Measurements from ENCODE around the gene ACTN3. TPM values are rescaled to one million over a fixed set of nuclear protein-coding genes. Genes with fewer than 3 reads are reported as not detected.

The ACTN3 gene
- total and polyA plus RNA-seq, 2 of the 4 experiments (the other 2 are of a cell fraction): under 0.01 to 0.05 TPM

DNA sequence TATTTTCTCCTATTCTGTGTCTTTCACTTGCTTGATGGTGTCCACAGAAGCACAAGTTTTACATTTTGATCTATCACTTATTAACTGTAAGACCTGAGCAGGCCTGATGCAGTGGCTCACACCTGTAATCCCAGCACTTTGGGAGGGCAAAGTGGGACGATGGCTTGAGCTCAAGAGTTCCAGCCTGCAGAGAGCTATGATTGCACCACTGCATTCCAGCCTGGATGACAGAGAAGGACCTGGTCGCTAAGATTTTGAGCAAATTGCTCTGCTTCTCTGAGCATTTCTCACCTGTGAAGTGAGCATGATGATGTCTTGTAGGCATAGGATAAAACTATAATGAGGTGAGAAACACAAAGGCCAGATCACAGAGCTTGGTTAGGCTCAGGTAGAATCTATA, 39.4 kb downstream of the ACTN3 start:
- Histone ChIP-seq H3K23ac (ENCODE audit: low read depth, low read length) (no peak overlapping the region), H2AK5ac (ENCODE audit: low read depth, low read length) (no peak overlapping the region), H3K79me1 (ENCODE audit: low read depth in 1 of 2, low read length in 2 of 2) (no peaks in the 10 kb centered on the region), H3K4me1 (ENCODE audit: control insufficient read depth, insufficient read depth, low read length) (no peaks in the 10 kb centered on the region), H4K8ac (ENCODE audit: low read depth in 2 of 2, low read length in 2 of 2) (no peak overlapping the region), H3K4me2 (ENCODE audit: low read depth, low read length) (no peak overlapping the region), H3K27ac (ENCODE audit: insufficient read depth, low read length) (no peak overlapping the region), H3K9ac (ENCODE audit: low read depth, low read length) (no peak overlapping the region), H4K20me1 (ENCODE audit: insufficient read depth, low read length) (no peaks in the 10 kb centered on the region), H2AK9ac (replicated peaks; ENCODE audit: low read depth, low read length, poor library complexity) (no peak overlapping the region), H3K27me3 (ENCODE audit: control insufficient read depth, insufficient read depth, low read length) (peaks cover 4% of the 10 kb centered on the region; the same call in 1 of the 2 replicates), H4K91ac (ENCODE audit: insufficient read depth, low read depth, low read length) (no peak overlapping the region), H2BK20ac (ENCODE audit: low read depth, low read length) (no peak overlapping the region), H3K36me3 (ENCODE audit: control insufficient read depth, insufficient read depth, low read length) (no peaks in the 10 kb centered on the region), H3K56ac (ENCODE audit: extremely low read depth, insufficient read depth, low read length) (no peak overlapping the region), H3K9me1 (ENCODE audit: insufficient read depth, low read length) (no peaks in the 10 kb centered on the region), H4K5ac (ENCODE audit: low read depth, low read length) (no peak overlapping the region), H3K18ac (ENCODE audit: low read depth, low read length) (no peak overlapping the region), H2BK120ac (ENCODE audit: low read depth, low read length) (no peak overlapping the region), H3K4me3 (ENCODE audit: insufficient read depth, low read depth, low read length) (no peak overlapping the region), H3K4ac (ENCODE audit: low read depth, low read length) (no peak overlapping the region), H2BK15ac (ENCODE audit: low read depth, low read length) (no peak overlapping the region), H3K9me3 (ENCODE audit: control insufficient read depth, insufficient read depth, low read length) (0 out of 2 replicates have a peak, but pooled peaks cover 2% of the 10 kb centered on the region), H2BK5ac (ENCODE audit: low read depth, low read length, poor library complexity, severe bottlenecking) (no peak overlapping the region), H2AFZ (replicated peaks; ENCODE audit: low read length, poor library complexity) (no peak overlapping the region), H3K14ac (replicated peaks; ENCODE audit: low read depth, low read length) (no peak overlapping the region)
- in situ Hi-C loops (cut with MboI; ENCODE audit: low sequenced_read_pairs): no loop called here
- no TSS peak for BruUV-seq (replicated peaks)
- TF ChIP-seq RFX5 (IDR thresholded peaks at IDR 0.05; ENCODE audit: low read depth, low read length) (no peak), NFE2L2 (IDR thresholded peaks at IDR 0.05; ENCODE audit: low read depth, low read length) (no peak), SMC3 (IDR thresholded peaks at IDR 0.05; ENCODE audit: low read depth, low read length) (no peak), MAFK (IDR thresholded peaks at IDR 0.05; ENCODE audit: low read depth, low read length) (no peak), CEBPB (IDR thresholded peaks at IDR 0.05; ENCODE audit: low read depth, low read length) (no peak), RCOR1 (IDR thresholded peaks at IDR 0.05; ENCODE audit: insufficient replicate concordance, low read length) (no peak), MXI1 (IDR thresholded peaks at IDR 0.05; ENCODE audit: borderline replicate concordance, low read depth, low read length) (no peak), RAD21 (IDR thresholded peaks at IDR 0.05; ENCODE audit: low read length) (no peak)
- TF ChIP-seq, protein P1, sequence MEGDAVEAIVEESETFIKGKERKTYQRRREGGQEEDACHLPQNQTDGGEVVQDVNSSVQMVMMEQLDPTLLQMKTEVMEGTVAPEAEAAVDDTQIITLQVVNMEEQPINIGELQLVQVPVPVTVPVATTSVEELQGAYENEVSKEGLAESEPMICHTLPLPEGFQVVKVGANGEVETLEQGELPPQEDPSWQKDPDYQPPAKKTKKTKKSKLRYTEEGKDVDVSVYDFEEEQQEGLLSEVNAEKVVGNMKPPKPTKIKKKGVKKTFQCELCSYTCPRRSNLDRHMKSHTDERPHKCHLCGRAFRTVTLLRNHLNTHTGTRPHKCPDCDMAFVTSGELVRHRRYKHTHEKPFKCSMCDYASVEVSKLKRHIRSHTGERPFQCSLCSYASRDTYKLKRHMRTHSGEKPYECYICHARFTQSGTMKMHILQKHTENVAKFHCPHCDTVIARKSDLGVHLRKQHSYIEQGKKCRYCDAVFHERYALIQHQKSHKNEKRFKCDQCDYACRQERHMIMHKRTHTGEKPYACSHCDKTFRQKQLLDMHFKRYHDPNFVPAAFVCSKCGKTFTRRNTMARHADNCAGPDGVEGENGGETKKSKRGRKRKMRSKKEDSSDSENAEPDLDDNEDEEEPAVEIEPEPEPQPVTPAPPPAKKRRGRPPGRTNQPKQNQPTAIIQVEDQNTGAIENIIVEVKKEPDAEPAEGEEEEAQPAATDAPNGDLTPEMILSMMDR (conservative IDR thresholded peaks at IDR 0.05; ENCODE audit: low read depth, low read length): no peak
- intact Hi-C loops (cut with micrococcal nuclease): no loop called here
- POLR2A ChIA-PET (ENCODE audit: unreplicated experiment): no interaction called here
- DNase-seq: no peak
- CTCF ChIA-PET: no interaction called here
- dilution Hi-C loops (cut with HindIII; ENCODE audit: low sequenced_read_pairs, unreplicated experiment): no loop called here
- 33% methylated on average over 1 of the region's 2 CpGs; no CpG with 5 or more reads in 1 of the 2 experiments for WGBS, 2 experiments (ENCODE audit: extremely low coverage in 2 of 2, insufficient read length in 1 of 2)
- no peak for ATAC-seq (ENCODE audit: low read depth)

Measured in IMR-90 (cell line).